ENCODE results near the gene CCDC86. TPM values are rescaled to one million over a fixed set of nuclear protein-coding genes. Genes with fewer than 3 reads are reported as not detected.

The CCDC86 gene
- total and polyA plus RNA-seq, 2 of the 4 experiments (the other 2 are of a cell fraction), result 9.5 to 34.0 TPM

- no peak overlapping the region for H3K18ac ChIP-seq (ENCODE audit: low read depth, low read length)
- H2AK5ac ChIP-seq (ENCODE audit: low read depth, low read length), result no peak overlapping the region; the same call in 1 of the 2 replicates
- intact Hi-C loops (cut with micrococcal nuclease), result no loop called here
- H2BK5ac ChIP-seq (ENCODE audit: low read depth, low read length, poor library complexity, severe bottlenecking), result no peak overlapping the region
- H2AFZ ChIP-seq (replicated peaks; ENCODE audit: low read length, poor library complexity), result peak overlapping the region; percentile 1
- no peak for ATAC-seq (ENCODE audit: low read depth)
- no peaks in the 10 kb centered on the region for H3K9me3 ChIP-seq (ENCODE audit: control insufficient read depth, insufficient read depth, low read length)
- no peak overlapping the region for H2BK120ac ChIP-seq (ENCODE audit: low read depth, low read length)
- H2BK20ac ChIP-seq (ENCODE audit: low read depth, low read length), result no peak overlapping the region
- POLR2A ChIA-PET (ENCODE audit: unreplicated experiment), result no interaction called here
- H3K9me1 ChIP-seq (ENCODE audit: insufficient read depth, low read length), result peaks cover 2% of the 10 kb centered on the region; the same call in 1 of the 2 replicates
- peak overlapping the region; percentile 87 for H2AK9ac ChIP-seq (replicated peaks; ENCODE audit: low read depth, low read length, poor library complexity)
- H3K4me1 ChIP-seq (ENCODE audit: control insufficient read depth, insufficient read depth, low read length), result peaks cover 7% of the 10 kb centered on the region
- H3K4me2 ChIP-seq (ENCODE audit: low read depth, low read length), result no peak overlapping the region
- H3K36me3 ChIP-seq (ENCODE audit: control insufficient read depth, insufficient read depth, low read length), result no peaks in the 10 kb centered on the region
- H3K79me1 ChIP-seq (ENCODE audit: low read depth in 1 of 2, low read length in 2 of 2), result no peaks in the 10 kb centered on the region
- H2BK15ac ChIP-seq (ENCODE audit: low read depth, low read length), result no peak overlapping the region
- TF ChIP-seq BHLHE40 (IDR thresholded peaks at IDR 0.05; ENCODE audit: low read depth, low read length), result no peak
- no peak for TF ChIP-seq MAZ (IDR thresholded peaks at IDR 0.05; ENCODE audit: borderline replicate concordance, low read depth, low read length)
- no peak for TF ChIP-seq CHD1 (IDR thresholded peaks at IDR 0.05; ENCODE audit: low read depth, low read length)
- no peak for TF ChIP-seq POLR2A (IDR thresholded peaks at IDR 0.05; ENCODE audit: low read depth, low read length)
- TF ChIP-seq MXI1 (IDR thresholded peaks at IDR 0.05; ENCODE audit: borderline replicate concordance, low read depth, low read length), result no peak
- no peak for TF ChIP-seq RFX5 (IDR thresholded peaks at IDR 0.05; ENCODE audit: low read depth, low read length)
- TF ChIP-seq FOS (IDR thresholded peaks at IDR 0.05; ENCODE audit: low read depth, low read length), result no peak
- TF ChIP-seq ELK1 (IDR thresholded peaks at IDR 0.05; ENCODE audit: borderline replicate concordance, low read depth, low read length), result no peak
- no peak for TF ChIP-seq RCOR1 (IDR thresholded peaks at IDR 0.05; ENCODE audit: insufficient replicate concordance, low read length)
- no peak for TF ChIP-seq MAFK (IDR thresholded peaks at IDR 0.05; ENCODE audit: low read depth, low read length)
- CTCF ChIA-PET, result no interaction called here
- no peaks in the 10 kb centered on the region for H4K20me1 ChIP-seq (ENCODE audit: insufficient read depth, low read length)
- no peak overlapping the region for H3K4me3 ChIP-seq (ENCODE audit: insufficient read depth, low read depth, low read length)
- no TSS peak for BruUV-seq (replicated peaks)
- H3K27ac ChIP-seq (ENCODE audit: insufficient read depth, low read length), result no peak overlapping the region
- H3K4ac ChIP-seq (ENCODE audit: low read depth, low read length), result no peak overlapping the region
- no peak overlapping the region for H3K14ac ChIP-seq (replicated peaks; ENCODE audit: low read depth, low read length)
- no peak overlapping the region for H3K9ac ChIP-seq (ENCODE audit: low read depth, low read length)
- no peak overlapping the region for H4K8ac ChIP-seq (ENCODE audit: low read depth in 2 of 2, low read length in 2 of 2)
- H3K23ac ChIP-seq (ENCODE audit: low read depth, low read length), result no peak overlapping the region; the same call in 1 of the 2 replicates
- in situ Hi-C loops (cut with MboI; ENCODE audit: low sequenced_read_pairs), result no loop called here
- no peak overlapping the region for H4K5ac ChIP-seq (ENCODE audit: low read depth, low read length)
- DNase-seq, result no peak
- dilution Hi-C loops (cut with HindIII; ENCODE audit: low sequenced_read_pairs, unreplicated experiment), result no loop called here
- no peak overlapping the region for H3K56ac ChIP-seq (ENCODE audit: extremely low read depth, insufficient read depth, low read length)
- H3K27me3 ChIP-seq (ENCODE audit: control insufficient read depth, insufficient read depth, low read length), result peaks cover 7% of the 10 kb centered on the region; the same call in 1 of the 2 replicates
- H4K91ac ChIP-seq (ENCODE audit: insufficient read depth, low read depth, low read length), result no peak overlapping the region
- 100% methylated on average over 1 of the region's 4 CpGs; no CpG with 5 or more reads in 1 of the 2 experiments for WGBS, 2 experiments (ENCODE audit: extremely low coverage in 2 of 2, insufficient read length in 1 of 2)
Measured at GRCh38 chr11:60858731-60859464, 17.0 kb downstream of the CCDC86 start.

Data from IMR-90 (cell line).